ENCODE measurements around the gene CYP4F22. TPM values are rescaled to one million over a fixed set of nuclear protein-coding genes. Genes with fewer than 3 reads are reported as not detected.
A peak's percentile ranks its signal among the peaks of the same experiment; 100 is the strongest.

Gene CYP4F22
- total and polyA plus RNA-seq, 2 donors from 2014 or later = 0.09 TPM; not detected in 1

- Histone ChIP-seq H3K36me3 (ENCODE audit: control insufficient read depth in 2 of 3, insufficient read depth in 3 of 3, low read length in 3 of 3) (no peaks in the 10 kb centered on the region), H3K9ac (ENCODE audit: low read length in 3 of 3) (no peak overlapping the region), H3K9me3 (ENCODE audit: control insufficient read depth in 2 of 3, insufficient read depth in 1 of 3, low read length in 3 of 3) (no peaks in the 10 kb centered on the region), H3K27ac (ENCODE audit: low read depth in 2 of 2, low read length in 2 of 2) (no peak overlapping the region), H3K4me1 (ENCODE audit: control insufficient read depth in 2 of 3, insufficient read depth in 2 of 3, low read depth in 1 of 3, low read length in 3 of 3) (peaks cover 0 to 8% (median 0%) of the 10 kb centered on the region in 3 donors), H3K27me3 (ENCODE audit: control insufficient read depth, insufficient read depth, low read length) (peaks cover 2% of the 10 kb centered on the region), H3K4me3 (ENCODE audit: low read length in 3 of 3) (no peak overlapping the region)
- FAIRE-seq = no peak
- no peak for DNase-seq
- TF ChIP-seq, protein P1, sequence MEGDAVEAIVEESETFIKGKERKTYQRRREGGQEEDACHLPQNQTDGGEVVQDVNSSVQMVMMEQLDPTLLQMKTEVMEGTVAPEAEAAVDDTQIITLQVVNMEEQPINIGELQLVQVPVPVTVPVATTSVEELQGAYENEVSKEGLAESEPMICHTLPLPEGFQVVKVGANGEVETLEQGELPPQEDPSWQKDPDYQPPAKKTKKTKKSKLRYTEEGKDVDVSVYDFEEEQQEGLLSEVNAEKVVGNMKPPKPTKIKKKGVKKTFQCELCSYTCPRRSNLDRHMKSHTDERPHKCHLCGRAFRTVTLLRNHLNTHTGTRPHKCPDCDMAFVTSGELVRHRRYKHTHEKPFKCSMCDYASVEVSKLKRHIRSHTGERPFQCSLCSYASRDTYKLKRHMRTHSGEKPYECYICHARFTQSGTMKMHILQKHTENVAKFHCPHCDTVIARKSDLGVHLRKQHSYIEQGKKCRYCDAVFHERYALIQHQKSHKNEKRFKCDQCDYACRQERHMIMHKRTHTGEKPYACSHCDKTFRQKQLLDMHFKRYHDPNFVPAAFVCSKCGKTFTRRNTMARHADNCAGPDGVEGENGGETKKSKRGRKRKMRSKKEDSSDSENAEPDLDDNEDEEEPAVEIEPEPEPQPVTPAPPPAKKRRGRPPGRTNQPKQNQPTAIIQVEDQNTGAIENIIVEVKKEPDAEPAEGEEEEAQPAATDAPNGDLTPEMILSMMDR (IDR thresholded peaks at IDR 0.05; ENCODE audit: borderline replicate concordance, extremely low read depth, insufficient read depth) = no peak
- intact Hi-C loops (cut with DNase I) = loop anchor here (10.0 kb wide), 2 partner anchors 382 to 472 kb away; partner anchors contain the start of gene OR1I1
Observed at GRCh38 chr19:15557223-15557622, 48.9 kb downstream of the CYP4F22 start.

- H3K9me3 ChIP-seq (ENCODE audit: control insufficient read depth in 2 of 3, insufficient read depth in 1 of 3, low read length in 3 of 3) = no peaks in the 10 kb centered on the region
- intact Hi-C loops (cut with DNase I) = no loop called here
- H3K27me3 ChIP-seq (ENCODE audit: control insufficient read depth, insufficient read depth, low read length) = no peaks in the 10 kb centered on the region
- FAIRE-seq = no peak
- H3K4me1 ChIP-seq (ENCODE audit: control insufficient read depth in 2 of 3, insufficient read depth in 2 of 3, low read depth in 1 of 3, low read length in 3 of 3) = no peaks in the 10 kb centered on the region
- H3K27ac ChIP-seq (ENCODE audit: low read depth in 2 of 2, low read length in 2 of 2) = no peak overlapping the region
- TF ChIP-seq, protein P1 (IDR thresholded peaks at IDR 0.05; ENCODE audit: borderline replicate concordance, extremely low read depth, insufficient read depth) = no peak
- DNase-seq = no peak
- no peak overlapping the region for H3K4me3 ChIP-seq (ENCODE audit: low read length in 3 of 3)
- H3K9ac ChIP-seq (ENCODE audit: low read length in 3 of 3) = no peak overlapping the region
- H3K36me3 ChIP-seq (ENCODE audit: control insufficient read depth in 2 of 3, insufficient read depth in 3 of 3, low read length in 3 of 3) = no peaks in the 10 kb centered on the region
Observed at GRCh38 chr19:15562145-15562544, 53.8 kb downstream of the CYP4F22 start.

- Histone ChIP-seq H3K27me3 (ENCODE audit: control insufficient read depth, insufficient read depth, low read length) (no peaks in the 10 kb centered on the region), H3K9me3 (ENCODE audit: control insufficient read depth in 2 of 3, insufficient read depth in 1 of 3, low read length in 3 of 3) (no peaks in the 10 kb centered on the region), H3K9ac (ENCODE audit: low read length in 3 of 3) (no peak overlapping the region), H3K36me3 (ENCODE audit: control insufficient read depth in 2 of 3, insufficient read depth in 3 of 3, low read length in 3 of 3) (no peaks in the 10 kb centered on the region), H3K27ac (ENCODE audit: low read depth in 2 of 2, low read length in 2 of 2) (no peak overlapping the region), H3K4me1 (ENCODE audit: control insufficient read depth in 2 of 3, insufficient read depth in 2 of 3, low read depth in 1 of 3, low read length in 3 of 3) (no peaks in the 10 kb centered on the region), H3K4me3 (ENCODE audit: low read length in 3 of 3) (no peak overlapping the region)
- TF ChIP-seq, protein P1 (IDR thresholded peaks at IDR 0.05; ENCODE audit: borderline replicate concordance, extremely low read depth, insufficient read depth) = no peak
- FAIRE-seq (no peak), DNase-seq (no peak)
- intact Hi-C loops (cut with DNase I) = no loop called here
Observed at GRCh38 chr19:15562861-15563260, 54.5 kb downstream of the CYP4F22 start.

DNA sequence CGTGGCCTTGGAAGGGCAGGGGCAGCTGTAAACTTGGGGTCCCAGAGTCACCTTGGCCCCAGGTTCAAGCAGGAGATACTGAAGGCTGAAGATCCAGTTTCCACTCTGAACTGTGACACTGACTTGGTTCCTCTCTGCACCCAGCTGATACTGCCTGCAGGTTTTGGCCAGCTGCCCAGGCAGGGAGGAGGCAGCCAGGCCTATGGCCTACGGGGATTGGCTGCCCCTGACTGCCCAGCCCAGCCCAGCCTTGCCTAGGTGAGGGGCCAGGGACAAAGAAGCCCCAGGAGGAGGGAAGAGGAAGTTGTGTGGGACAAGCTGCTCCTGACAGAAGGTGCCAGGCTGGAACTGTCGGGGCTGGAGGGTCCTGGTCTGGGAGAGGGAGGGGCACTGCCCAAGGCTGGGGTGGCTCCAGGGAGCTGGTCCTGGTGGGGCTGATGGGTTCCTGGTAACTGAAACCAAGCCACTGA is 55.0 kb downstream of the CYP4F22 start:
- Histone ChIP-seq H3K36me3 (ENCODE audit: control insufficient read depth in 2 of 3, insufficient read depth in 3 of 3, low read length in 3 of 3) (no peaks in the 10 kb centered on the region), H3K27ac (ENCODE audit: low read depth in 2 of 2, low read length in 2 of 2) (no peak overlapping the region), H3K9me3 (ENCODE audit: control insufficient read depth in 2 of 3, insufficient read depth in 1 of 3, low read length in 3 of 3) (no peaks in the 10 kb centered on the region), H3K4me1 (ENCODE audit: control insufficient read depth in 2 of 3, insufficient read depth in 2 of 3, low read depth in 1 of 3, low read length in 3 of 3) (no peaks in the 10 kb centered on the region), H3K27me3 (ENCODE audit: control insufficient read depth, insufficient read depth, low read length) (no peaks in the 10 kb centered on the region), H3K4me3 (ENCODE audit: low read length in 3 of 3) (no peak overlapping the region), H3K9ac (ENCODE audit: low read length in 3 of 3) (no peak overlapping the region)
- DNase-seq (peak in 3 of 5 donors; percentile 18 to 70 (median 34)), FAIRE-seq (no peak)
- TF ChIP-seq, protein P1 (IDR thresholded peaks at IDR 0.05; ENCODE audit: borderline replicate concordance, extremely low read depth, insufficient read depth) = no peak
- intact Hi-C loops (cut with DNase I) = no loop called here
